ENCODE data around the gene MRPS23. TPM values are rescaled to one million over a fixed set of nuclear protein-coding genes. Genes with fewer than 3 reads are reported as not detected.

The MRPS23 gene
- total and polyA plus RNA-seq, 9 of the 15 experiments (the other 6 are each of a cell fraction or from before 2014, with no cell fraction given): 59.1 to 298 (median 98.8) TPM

- no peak for TF ChIP-seq CHD7 (IDR thresholded peaks at IDR 0.05; ENCODE audit: low read depth, low read length)
Measured at GRCh38 chr17:57880086-57880456, 30.2 kb upstream of the MRPS23 start (continued).

Measured in K562 (cell line).